ENCODE measurements around the gene ZNF774.
"Not testable (repeated sequence)": the region's sequence is repeated elsewhere in the genome, so short reads cannot be mapped to it uniquely, and the experiment has no call there.

The ZNF774 gene

GRCh38 chr15:90410316-90410715 is 58.2 kb downstream of the ZNF774 start:
- not testable (repeated sequence) for H3K27me3 ChIP-seq (ENCODE audit: control insufficient read depth in 1 of 2, insufficient read depth in 2 of 2, low read length in 2 of 2)
- H3K4me1 ChIP-seq (ENCODE audit: control insufficient read depth in 1 of 2, insufficient read depth in 2 of 2, low read length in 2 of 2): peaks cover 28 to 48% of the 10 kb centered on the region in 2 donors

GRCh38 chr15:90411176-90411575 is 59.1 kb downstream of the ZNF774 start:
- Histone ChIP-seq H3K36me3 (ENCODE audit: control insufficient read depth in 1 of 2, insufficient read depth in 2 of 2, low read length in 2 of 2) (peaks cover 0 to 3% of the 10 kb centered on the region in 2 donors), H3K4me3 (ENCODE audit: low read depth in 1 of 2, low read length in 2 of 2) (no peak overlapping the region), H3K9ac (ENCODE audit: low read depth in 1 of 2, low read length in 2 of 2) (no peak overlapping the region), H3K27ac (ENCODE audit: low read depth, low read length) (no peak overlapping the region), H3K9me3 (ENCODE audit: control insufficient read depth in 1 of 2, low read length in 2 of 2) (no peaks in the 10 kb centered on the region), H3K4me1 (ENCODE audit: control insufficient read depth in 1 of 2, insufficient read depth in 2 of 2, low read length in 2 of 2) (peaks cover 28 to 48% of the 10 kb centered on the region in 2 donors), H3K27me3 (ENCODE audit: control insufficient read depth in 1 of 2, insufficient read depth in 2 of 2, low read length in 2 of 2) (no peaks in the 10 kb centered on the region)

More at GRCh38 chr15:90410316-90410715, 58.2 kb downstream of the ZNF774 start:
- H3K9me3 ChIP-seq (ENCODE audit: control insufficient read depth in 1 of 2, low read length in 2 of 2); H3K27ac ChIP-seq (ENCODE audit: low read depth, low read length); H3K9ac ChIP-seq (ENCODE audit: low read depth in 1 of 2, low read length in 2 of 2); H3K4me3 ChIP-seq (ENCODE audit: low read depth in 1 of 2, low read length in 2 of 2); H3K36me3 ChIP-seq (ENCODE audit: control insufficient read depth in 1 of 2, insufficient read depth in 2 of 2, low read length in 2 of 2): not testable (repeated sequence)
